ENCODE data around the gene MEIS2. TPM values are rescaled to one million over a fixed set of nuclear protein-coding genes. Genes with fewer than 3 reads are reported as not detected.
A peak's percentile ranks its signal among the peaks of the same experiment; 100 is the strongest.

The MEIS2 gene
- total RNA-seq, 1 experiment from 2014 or later, result 23.1 TPM

GRCh38 chr15:37109872-37110572 is 9.7 kb upstream of the MEIS2 start:
- CTCF ChIA-PET, result interaction anchor here (0.6 kb wide), 1 partner anchor 16 kb away, joined by 3 read pairs; no protein-coding TSS in a partner anchor
- no peaks in the 10 kb centered on the region for H3K9me3 Mint-ChIP-seq (ENCODE audit: low read depth, unreplicated experiment)
- peaks cover 8% of the 10 kb centered on the region for H3K4me1 Mint-ChIP-seq (ENCODE audit: low read depth, unreplicated experiment)
- DNase-seq, result peak; percentile 29
- TF ChIP-seq CTCF (IDR thresholded peaks at IDR 0.05; ENCODE audit: unreplicated experiment), result no peak
- H3K36me3 Mint-ChIP-seq (ENCODE audit: insufficient read depth, unreplicated experiment), result peaks cover 20% of the 10 kb centered on the region
- H3K27me3 Mint-ChIP-seq (ENCODE audit: unreplicated experiment), result no peaks in the 10 kb centered on the region
- no TSS peak for BruUV-seq (replicated peaks)
- H3K27ac Mint-ChIP-seq (ENCODE audit: unreplicated experiment), result peak overlapping the region; percentile 72
- intact Hi-C loops (cut with micrococcal nuclease; ENCODE audit: unreplicated experiment), result loop anchor here (10.0 kb wide), 1 partner anchor 205 kb away; no protein-coding TSS in a partner anchor
- H3K4me3 Mint-ChIP-seq (ENCODE audit: low read depth, unreplicated experiment), result peak overlapping the region; percentile 71

- no peak for TF ChIP-seq CTCF (IDR thresholded peaks at IDR 0.05; ENCODE audit: unreplicated experiment)
- Mint-ChIP-seq H3K27me3 (ENCODE audit: unreplicated experiment) (no peaks in the 10 kb centered on the region), H3K4me3 (ENCODE audit: low read depth, unreplicated experiment) (peak overlapping the region; percentile 71), H3K9me3 (ENCODE audit: low read depth, unreplicated experiment) (no peaks in the 10 kb centered on the region), H3K36me3 (ENCODE audit: insufficient read depth, unreplicated experiment) (peaks cover 20% of the 10 kb centered on the region), H3K4me1 (ENCODE audit: low read depth, unreplicated experiment) (peaks cover 8% of the 10 kb centered on the region), H3K27ac (ENCODE audit: unreplicated experiment) (peak overlapping the region; percentile 72)
- intact Hi-C loops (cut with micrococcal nuclease; ENCODE audit: unreplicated experiment), result loop anchor here (10.0 kb wide), 1 partner anchor 205 kb away; no protein-coding TSS in a partner anchor
- CTCF ChIA-PET, result no interaction called here
- no TSS peak for BruUV-seq (replicated peaks)
- DNase-seq, result no peak
These were observed 9.0 kb upstream of the MEIS2 start for GRCh38 chr15:37109168-37109871.

- H3K27ac Mint-ChIP-seq (ENCODE audit: unreplicated experiment), result no peak overlapping the region
- H3K27me3 Mint-ChIP-seq (ENCODE audit: unreplicated experiment), result no peaks in the 10 kb centered on the region
- no peak for DNase-seq
- H3K4me1 Mint-ChIP-seq (ENCODE audit: low read depth, unreplicated experiment), result peaks cover 8% of the 10 kb centered on the region
- BruUV-seq (replicated peaks), result no TSS peak
- peaks cover 20% of the 10 kb centered on the region for H3K36me3 Mint-ChIP-seq (ENCODE audit: insufficient read depth, unreplicated experiment)
- intact Hi-C loops (cut with micrococcal nuclease; ENCODE audit: unreplicated experiment), result loop anchor here (10.0 kb wide), 1 partner anchor 204 kb away; no protein-coding TSS in a partner anchor
- no peaks in the 10 kb centered on the region for H3K9me3 Mint-ChIP-seq (ENCODE audit: low read depth, unreplicated experiment)
- CTCF ChIA-PET, result no interaction called here
- TF ChIP-seq CTCF (IDR thresholded peaks at IDR 0.05; ENCODE audit: unreplicated experiment), result no peak
- no peak overlapping the region for H3K4me3 Mint-ChIP-seq (ENCODE audit: low read depth, unreplicated experiment)
These were observed 8.2 kb upstream of the MEIS2 start for GRCh38 chr15:37108381-37109167.

- Mint-ChIP-seq H3K27me3 (ENCODE audit: unreplicated experiment) (no peaks in the 10 kb centered on the region), H3K9me3 (ENCODE audit: low read depth, unreplicated experiment) (no peaks in the 10 kb centered on the region), H3K4me3 (ENCODE audit: low read depth, unreplicated experiment) (no peak overlapping the region), H3K36me3 (ENCODE audit: insufficient read depth, unreplicated experiment) (peaks cover 20% of the 10 kb centered on the region), H3K4me1 (ENCODE audit: low read depth, unreplicated experiment) (peaks cover 8% of the 10 kb centered on the region), H3K27ac (ENCODE audit: unreplicated experiment) (no peak overlapping the region)
- intact Hi-C loops (cut with micrococcal nuclease; ENCODE audit: unreplicated experiment), result loop anchor here (10.0 kb wide), 1 partner anchor 203 kb away; no protein-coding TSS in a partner anchor
- CTCF ChIA-PET, result no interaction called here
- DNase-seq, result no peak
- BruUV-seq (replicated peaks), result no TSS peak
- no peak for TF ChIP-seq CTCF (IDR thresholded peaks at IDR 0.05; ENCODE audit: unreplicated experiment)
These were observed 7.5 kb upstream of the MEIS2 start for GRCh38 chr15:37107744-37108380.

Measured in Calu3 (cell line).